Type B pancreatic cell (in vitro differentiated cells): ENCODE results near the gene AIMP1. TPM values are rescaled to one million over a fixed set of nuclear protein-coding genes. Genes with fewer than 3 reads are reported as not detected.
A peak's percentile ranks its signal among the peaks of the same experiment; 100 is the strongest.

Experiments
- DNase-seq: peaks from one replicate; pipeline ENCODE4 v3.0.0; 2021; ENCODE audit warnings: mixed read lengths; ENCODE audit not compliant: unreplicated experiment; ENCODE audit errors: extremely low spot score
- H3K27ac Mint-ChIP-seq: 2 replicates; pipeline ENCODE4 v1.8.0; 2021; ENCODE audit warnings: mild to moderate bottlenecking, mixed read lengths
- H3K27me3 Mint-ChIP-seq: 2 replicates; pipeline ENCODE4 v1.8.0; 2021; ENCODE audit warnings: mixed read lengths
- H3K36me3 Mint-ChIP-seq: 2 replicates; pipeline ENCODE4 v1.8.0; 2021; ENCODE audit warnings: mixed read lengths
- H3K4me1 Mint-ChIP-seq: one replicate; pipeline ENCODE4 v1.8.0; 2021; ENCODE audit warnings: mixed read lengths; ENCODE audit not compliant: unreplicated experiment
- H3K4me3 Mint-ChIP-seq: 2 replicates; pipeline ENCODE4 v1.8.0; 2021; ENCODE audit warnings: mild to moderate bottlenecking, mixed read lengths
- H3K9me3 Mint-ChIP-seq: 2 replicates; pipeline ENCODE4 v1.8.0; 2021; ENCODE audit warnings: mixed read lengths
- total RNA-seq: library from RNA; stranded (reverse); gene quantifications from 2 replicates; pipeline ENCODE4 v1.2.1, GENCODE V29; 2021; ENCODE audit warnings: low replicate concordance
- TF ChIP-seq, protein P1 (sequence below): fragments of 200-600 bp; sonication (generic); conservative IDR thresholded peaks from 2 replicates; pipeline ENCODE4 v1.5.0; 2021; ENCODE audit warnings: antibody characterized with exemption, mild to moderate bottlenecking

Gene AIMP1
- total RNA-seq, 1 donor from 2014 or later: 42.1 TPM

DNA sequence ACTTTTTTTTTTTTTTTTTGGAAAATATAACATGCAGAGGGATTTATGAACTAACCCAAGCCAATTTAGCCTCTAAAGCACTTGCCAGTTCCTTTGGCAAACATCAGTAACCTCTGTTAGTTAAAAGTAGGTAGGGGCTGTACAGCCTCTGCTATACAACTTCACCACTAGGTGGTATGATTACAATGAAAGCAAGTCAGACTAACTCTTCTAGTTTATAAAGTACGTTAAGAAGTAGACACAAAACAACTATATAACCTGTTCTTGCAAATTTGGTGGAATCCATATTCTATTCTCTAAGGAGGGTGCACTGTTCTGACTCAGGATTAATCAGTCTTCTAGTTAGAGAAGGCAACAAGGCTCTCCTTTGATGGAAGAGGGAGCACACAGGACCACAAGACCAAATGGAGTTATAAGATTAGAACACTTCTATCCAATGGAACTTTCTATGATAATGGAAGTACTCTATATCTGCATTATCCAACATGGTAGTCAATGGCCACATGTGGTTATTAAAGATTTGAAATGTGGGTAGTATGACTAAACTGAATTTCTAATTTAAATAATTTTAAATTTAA lies 12.8 kb downstream of the AIMP1 start:
- H3K27me3 Mint-ChIP-seq: no peaks in the 10 kb centered on the region
- H3K27ac Mint-ChIP-seq: no peak overlapping the region
- peaks cover 4% of the 10 kb centered on the region for H3K4me1 Mint-ChIP-seq
- H3K4me3 Mint-ChIP-seq: no peak overlapping the region
- H3K36me3 Mint-ChIP-seq: peaks cover 35% of the 10 kb centered on the region
- TF ChIP-seq, protein P1, sequence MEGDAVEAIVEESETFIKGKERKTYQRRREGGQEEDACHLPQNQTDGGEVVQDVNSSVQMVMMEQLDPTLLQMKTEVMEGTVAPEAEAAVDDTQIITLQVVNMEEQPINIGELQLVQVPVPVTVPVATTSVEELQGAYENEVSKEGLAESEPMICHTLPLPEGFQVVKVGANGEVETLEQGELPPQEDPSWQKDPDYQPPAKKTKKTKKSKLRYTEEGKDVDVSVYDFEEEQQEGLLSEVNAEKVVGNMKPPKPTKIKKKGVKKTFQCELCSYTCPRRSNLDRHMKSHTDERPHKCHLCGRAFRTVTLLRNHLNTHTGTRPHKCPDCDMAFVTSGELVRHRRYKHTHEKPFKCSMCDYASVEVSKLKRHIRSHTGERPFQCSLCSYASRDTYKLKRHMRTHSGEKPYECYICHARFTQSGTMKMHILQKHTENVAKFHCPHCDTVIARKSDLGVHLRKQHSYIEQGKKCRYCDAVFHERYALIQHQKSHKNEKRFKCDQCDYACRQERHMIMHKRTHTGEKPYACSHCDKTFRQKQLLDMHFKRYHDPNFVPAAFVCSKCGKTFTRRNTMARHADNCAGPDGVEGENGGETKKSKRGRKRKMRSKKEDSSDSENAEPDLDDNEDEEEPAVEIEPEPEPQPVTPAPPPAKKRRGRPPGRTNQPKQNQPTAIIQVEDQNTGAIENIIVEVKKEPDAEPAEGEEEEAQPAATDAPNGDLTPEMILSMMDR: peak; percentile 80
- no peaks in the 10 kb centered on the region for H3K9me3 Mint-ChIP-seq
- no peak for DNase-seq

DNA sequence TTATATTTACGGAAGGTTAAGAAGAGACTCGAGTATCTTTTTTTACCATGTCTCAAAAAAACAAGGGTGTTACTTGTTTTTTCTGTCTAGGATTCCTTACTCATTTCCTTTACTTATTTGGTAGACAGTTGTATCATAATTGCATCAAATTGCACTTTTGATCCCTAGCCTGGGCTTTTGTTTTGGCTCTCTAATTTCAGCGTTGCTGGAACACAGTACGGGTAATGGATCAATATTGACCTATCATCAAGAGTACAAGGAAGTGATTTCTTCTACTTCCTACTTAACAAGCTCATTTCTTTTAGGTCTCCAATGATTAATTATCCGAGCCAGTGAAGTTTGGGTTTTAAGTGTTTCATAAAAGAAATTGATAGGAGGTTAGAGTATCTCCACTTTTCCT lies 16.8 kb downstream of the AIMP1 start:
- H3K36me3 Mint-ChIP-seq: peaks cover 56% of the 10 kb centered on the region
- no peak overlapping the region for H3K4me3 Mint-ChIP-seq
- no peaks in the 10 kb centered on the region for H3K9me3 Mint-ChIP-seq
- no peaks in the 10 kb centered on the region for H3K27me3 Mint-ChIP-seq
- DNase-seq: no peak
- H3K27ac Mint-ChIP-seq: peak overlapping the region; percentile 48
- TF ChIP-seq, protein P1: no peak
- H3K4me1 Mint-ChIP-seq: peaks cover 4% of the 10 kb centered on the region

DNA sequence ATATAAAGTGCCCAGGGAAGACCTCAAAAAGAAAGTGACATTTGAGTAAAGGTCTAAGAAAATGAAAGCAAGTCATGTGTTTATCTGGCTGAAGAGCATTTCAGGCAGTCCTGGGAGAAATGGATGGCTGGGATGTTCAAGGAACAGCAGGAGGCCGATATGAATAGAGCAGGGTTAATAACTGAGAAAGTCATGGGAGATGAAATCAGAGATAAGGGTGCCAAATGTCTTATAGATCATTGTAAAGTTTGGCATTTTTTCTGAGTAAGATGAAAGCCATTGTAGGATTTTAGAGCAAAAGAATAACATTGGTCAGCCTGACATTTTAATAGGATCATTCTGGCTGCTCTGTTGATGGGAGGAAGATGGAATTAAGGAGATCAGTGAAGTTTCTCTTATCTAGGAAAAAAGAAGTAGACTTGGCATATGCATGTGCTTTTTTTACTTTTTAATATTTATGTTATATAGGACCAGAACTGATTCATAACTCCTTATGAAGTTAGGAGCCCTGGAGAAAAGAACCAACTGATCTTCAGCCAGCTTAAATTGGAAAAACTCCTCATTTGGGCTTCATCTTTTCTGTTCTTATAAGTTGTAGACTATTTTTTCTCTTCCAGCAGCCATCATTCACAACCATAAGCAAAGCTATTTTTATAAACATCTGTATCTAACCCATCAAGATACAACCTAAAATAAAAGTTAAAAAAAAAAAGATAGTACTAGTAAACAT lies 18.6 kb downstream of the AIMP1 start:
- H3K27ac Mint-ChIP-seq: no peak overlapping the region
- no peak for DNase-seq
- TF ChIP-seq, protein P1: no peak
- H3K9me3 Mint-ChIP-seq: no peaks in the 10 kb centered on the region
- H3K36me3 Mint-ChIP-seq: peaks cover 61% of the 10 kb centered on the region
- peaks cover 4% of the 10 kb centered on the region for H3K4me1 Mint-ChIP-seq
- H3K4me3 Mint-ChIP-seq: no peak overlapping the region
- H3K27me3 Mint-ChIP-seq: no peaks in the 10 kb centered on the region

DNA sequence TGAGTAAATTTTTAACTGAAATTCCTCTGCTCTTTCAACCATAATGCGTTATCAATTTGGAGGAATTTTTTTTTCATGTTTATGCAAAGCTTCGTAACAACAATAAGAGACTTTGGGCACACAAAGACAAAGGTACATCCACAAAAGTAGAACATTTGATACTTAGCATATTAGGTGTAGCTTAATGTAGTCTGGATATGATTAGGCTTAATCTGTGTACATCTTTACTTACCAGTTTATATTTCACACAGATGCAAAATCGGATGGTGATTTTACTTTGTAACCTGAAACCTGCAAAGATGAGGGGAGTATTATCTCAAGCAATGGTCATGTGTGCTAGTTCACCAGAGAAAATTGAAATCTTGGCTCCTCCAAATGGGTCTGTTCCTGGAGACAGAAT lies 20.3 kb downstream of the AIMP1 start:
- Mint-ChIP-seq H3K36me3 (peaks cover 70% of the 10 kb centered on the region), H3K4me1 (peaks cover 4% of the 10 kb centered on the region), H3K27me3 (no peaks in the 10 kb centered on the region), H3K9me3 (peaks cover 7% of the 10 kb centered on the region), H3K27ac (no peak overlapping the region), H3K4me3 (no peak overlapping the region)
- TF ChIP-seq, protein P1: no peak
- DNase-seq: no peak

DNA sequence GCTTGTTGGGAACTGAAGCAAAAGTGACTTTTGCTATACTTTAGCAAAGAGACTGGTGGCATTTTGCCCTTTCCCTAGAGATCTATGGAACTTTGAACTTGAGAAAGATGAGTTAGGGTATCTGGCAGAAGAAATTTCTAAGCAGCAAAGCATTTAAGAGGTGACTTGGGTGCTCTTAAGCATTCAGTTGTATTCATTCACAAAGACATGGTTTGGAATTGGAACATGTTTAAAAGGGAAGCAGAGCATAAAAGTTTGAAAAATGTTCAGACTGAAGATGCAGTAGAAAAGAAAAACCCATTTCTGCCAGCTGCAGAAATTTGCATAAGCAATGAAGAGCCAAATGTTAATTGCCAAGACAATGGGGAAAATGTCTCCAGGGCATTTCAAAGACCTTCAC lies 21.6 kb downstream of the AIMP1 start:
- DNase-seq: no peak
- TF ChIP-seq, protein P1: no peak
- Mint-ChIP-seq H3K27me3 (no peaks in the 10 kb centered on the region), H3K27ac (no peak overlapping the region), H3K4me1 (peaks cover 4% of the 10 kb centered on the region), H3K9me3 (peaks cover 7% of the 10 kb centered on the region), H3K4me3 (no peak overlapping the region), H3K36me3 (peaks cover 68% of the 10 kb centered on the region)
